NCI-H1694 (cell line): Measurements from ENCODE around the gene ATG2A.

Source experiments
- DNase-seq: peaks from one replicate; lab custom pipeline; 2025; lab: John Stamatoyannopoulos, UW

ATG2A gene

GRCh38 chr11:64885367-64886286 lies 31.4 kb downstream of the ATG2A start:
- DNase-seq: no peak

- no peak for DNase-seq
Measured at GRCh38 chr11:64884019-64884418, 33.0 kb downstream of the ATG2A start.

- no peak for DNase-seq
Measured at GRCh38 chr11:64883575-64883974, 33.4 kb downstream of the ATG2A start.

GRCh38 chr11:64882243-64882642 lies 34.8 kb downstream of the ATG2A start:
- DNase-seq: no peak

DNA sequence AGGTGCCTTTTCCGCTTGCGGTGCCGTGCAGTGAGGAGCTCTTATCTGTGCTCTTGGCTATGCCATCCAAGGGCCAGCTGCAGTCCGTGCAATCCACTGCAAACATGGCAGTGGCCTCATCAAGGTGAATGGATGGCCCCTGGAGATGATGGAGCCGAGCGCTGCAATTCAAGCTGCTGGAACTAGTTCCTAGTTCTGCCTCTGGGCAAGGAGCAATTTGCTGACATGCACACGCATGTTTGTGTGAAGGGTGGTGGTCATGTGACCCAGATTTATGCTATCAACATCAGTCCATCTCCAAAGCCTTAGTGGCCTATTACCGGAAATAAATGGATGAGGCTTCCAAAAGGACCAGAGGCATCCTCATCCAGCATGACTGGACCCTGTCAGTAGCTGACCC lies 35.5 kb downstream of the ATG2A start:
- no peak for DNase-seq

DNA sequence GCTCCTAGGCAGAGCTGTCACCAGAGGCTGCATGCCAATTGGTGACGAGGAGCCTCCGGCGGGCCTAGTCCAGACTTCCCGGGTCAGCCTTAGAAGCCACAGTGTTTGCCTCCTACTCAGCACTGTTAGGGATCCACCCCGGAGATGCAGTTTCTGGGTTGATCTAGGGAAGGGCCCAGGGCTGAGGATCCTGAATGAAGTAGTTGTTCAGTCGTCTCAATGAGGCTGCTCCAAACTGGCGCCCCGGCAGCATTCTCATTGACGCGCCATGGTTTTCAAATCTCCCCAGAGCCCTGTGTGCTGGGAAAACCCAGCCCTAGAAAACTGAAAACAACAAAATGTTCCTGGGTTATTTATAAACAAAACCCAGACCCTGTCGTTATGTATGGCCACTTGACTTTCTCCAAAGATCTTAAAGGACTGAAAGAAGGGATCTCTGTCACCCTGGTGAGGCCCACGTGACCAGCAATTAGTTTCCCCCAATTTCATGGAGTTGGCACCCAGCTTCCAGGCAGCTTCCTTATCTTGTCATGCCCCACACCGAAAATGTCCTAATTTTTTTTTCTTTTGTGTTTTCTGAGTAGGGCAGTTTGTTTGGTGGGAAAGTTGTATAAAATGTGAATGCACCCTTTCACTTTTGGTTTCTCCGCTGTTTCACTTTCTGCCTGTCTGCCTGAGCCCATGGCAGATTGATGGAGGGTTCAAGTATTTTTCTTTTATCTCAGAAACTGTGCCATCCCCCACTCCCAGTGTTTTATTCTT lies 36.6 kb downstream of the ATG2A start:
- DNase-seq: no peak

- DNase-seq: no peak
Measured at GRCh38 chr11:64879244-64879900, 37.6 kb downstream of the ATG2A start.

GRCh38 chr11:64878494-64879243 lies 38.3 kb downstream of the ATG2A start, which contains the start of gene EHD1:
Gene EHD1, minus strand, starts transcription at chr11:64878621. Its CDS starts 157 bp downstream, at chr11:64878464.
- peak; percentile 91 for DNase-seq

DNA sequence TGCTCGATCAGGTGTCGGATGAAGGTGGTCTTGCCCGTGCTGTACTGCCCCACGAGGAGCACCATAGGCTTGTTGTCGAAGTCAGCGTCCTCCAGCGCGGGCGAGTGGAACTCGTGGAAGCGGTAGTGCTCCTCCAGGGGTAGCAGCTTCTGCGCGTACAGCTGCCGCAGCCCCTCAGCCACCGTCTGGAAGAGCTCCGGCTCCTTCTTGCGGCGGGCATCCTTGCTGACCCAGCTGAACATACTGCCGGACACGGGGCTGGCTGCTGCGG lies 38.9 kb downstream of the ATG2A start:
- no peak for DNase-seq

DNA sequence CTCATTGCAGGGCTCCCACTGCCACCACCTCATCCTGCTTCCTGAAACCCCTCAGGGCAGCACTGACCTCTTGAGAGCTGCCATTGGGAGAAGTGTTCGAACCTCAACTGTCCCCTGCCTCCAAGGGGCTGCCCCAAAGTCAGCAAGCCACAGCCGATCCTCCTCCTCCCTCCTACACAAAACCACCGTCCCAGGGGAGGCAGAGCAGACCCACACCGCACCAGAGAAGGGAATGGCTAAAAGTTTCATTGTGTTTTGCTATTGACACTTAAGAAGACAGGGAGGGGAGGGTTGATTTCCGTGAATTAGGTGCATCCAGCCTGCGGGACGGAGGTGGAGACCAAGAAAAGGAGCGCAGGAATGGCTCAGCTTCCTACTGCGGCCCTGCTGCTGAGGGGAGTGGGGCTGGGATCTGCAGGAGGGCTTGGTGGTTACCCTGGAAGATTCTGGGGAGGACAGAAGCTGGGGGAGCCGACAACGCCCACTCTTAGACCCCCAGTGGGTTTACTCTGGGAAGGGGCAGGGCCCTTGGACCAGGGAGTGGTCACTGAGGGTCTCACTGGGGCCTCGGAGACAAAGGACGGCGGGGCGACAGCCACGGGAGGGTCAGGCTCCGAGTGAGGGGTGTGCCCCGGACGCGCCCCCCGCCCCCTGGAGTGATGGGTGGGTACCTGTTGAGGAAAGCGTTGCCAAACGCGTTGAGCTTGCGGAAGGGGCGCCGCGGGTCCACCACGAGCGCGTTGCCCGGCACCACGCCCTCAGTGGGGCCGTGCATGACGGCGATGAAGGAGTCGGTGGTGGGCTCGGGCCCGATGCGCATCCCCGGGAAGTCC lies 39.4 kb downstream of the ATG2A start:
- no peak for DNase-seq

GRCh38 chr11:64876835-64877341 lies 40.1 kb downstream of the ATG2A start:
- DNase-seq: no peak

DNA sequence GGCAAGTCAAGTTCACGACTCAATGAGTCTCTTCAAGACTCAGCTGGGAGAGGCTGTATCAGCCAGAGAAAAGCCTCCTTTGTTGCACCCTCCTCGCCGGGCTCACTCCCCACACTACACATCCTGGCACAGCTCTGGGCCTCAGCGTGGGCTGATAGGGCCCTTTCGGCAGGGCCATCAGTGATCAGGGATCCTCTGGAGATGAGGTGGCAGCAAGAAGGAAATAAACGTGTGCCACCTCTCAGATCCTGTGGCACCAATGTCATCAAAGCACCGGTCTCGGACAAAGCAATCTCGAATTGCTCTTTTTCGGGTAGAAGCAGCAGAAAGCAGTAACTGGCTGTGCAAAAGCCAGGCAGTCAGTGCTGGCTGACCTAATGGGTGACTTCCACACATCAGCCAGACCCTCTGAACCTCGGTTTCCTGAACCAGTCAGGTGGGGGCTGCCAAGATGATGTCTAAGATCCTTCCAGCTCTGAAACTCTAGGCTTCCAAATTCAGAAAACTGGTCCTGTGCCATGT lies 40.7 kb downstream of the ATG2A start:
- DNase-seq: no peak

DNA sequence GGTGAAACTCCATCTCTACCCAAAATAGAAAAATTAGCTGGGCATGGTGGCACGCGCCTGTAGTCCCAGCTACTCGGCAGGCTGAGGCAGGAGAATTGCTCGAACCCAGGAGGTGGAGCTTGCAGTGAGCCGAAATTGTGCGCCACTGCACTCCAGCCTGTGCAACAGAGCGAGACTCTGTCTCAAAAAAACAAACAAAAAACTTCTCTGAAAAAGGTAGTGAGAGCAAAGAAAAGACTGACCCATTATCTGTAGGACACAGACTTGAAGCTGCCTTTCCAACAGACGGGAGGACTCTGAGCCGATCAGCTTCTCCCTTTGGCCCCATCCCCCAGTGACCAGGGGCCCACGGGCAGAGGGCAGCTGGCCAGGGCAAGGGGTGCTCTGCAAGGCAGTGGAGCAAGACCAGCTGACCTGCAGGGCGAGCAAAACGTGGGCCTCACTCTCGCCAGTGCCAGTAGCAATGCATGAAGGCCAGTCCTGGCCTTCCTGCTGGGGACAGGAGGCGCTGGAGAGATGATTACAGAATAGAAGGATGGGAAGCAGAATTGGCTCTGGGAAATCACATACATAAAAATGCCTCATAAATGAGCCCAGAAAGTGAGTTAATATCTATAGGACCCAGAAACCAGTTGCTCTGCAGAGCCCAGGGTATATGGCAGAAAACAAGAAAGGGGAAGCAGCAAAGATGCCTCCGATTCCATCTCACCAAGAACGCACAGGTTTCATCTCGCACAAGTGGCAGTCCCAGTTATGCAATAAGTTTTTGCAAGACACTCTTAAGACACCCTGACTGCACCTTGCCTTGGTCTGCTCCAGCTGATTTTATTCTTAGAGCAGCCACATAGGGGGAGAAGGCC lies 41.4 kb downstream of the ATG2A start:
- no peak for DNase-seq

DNA sequence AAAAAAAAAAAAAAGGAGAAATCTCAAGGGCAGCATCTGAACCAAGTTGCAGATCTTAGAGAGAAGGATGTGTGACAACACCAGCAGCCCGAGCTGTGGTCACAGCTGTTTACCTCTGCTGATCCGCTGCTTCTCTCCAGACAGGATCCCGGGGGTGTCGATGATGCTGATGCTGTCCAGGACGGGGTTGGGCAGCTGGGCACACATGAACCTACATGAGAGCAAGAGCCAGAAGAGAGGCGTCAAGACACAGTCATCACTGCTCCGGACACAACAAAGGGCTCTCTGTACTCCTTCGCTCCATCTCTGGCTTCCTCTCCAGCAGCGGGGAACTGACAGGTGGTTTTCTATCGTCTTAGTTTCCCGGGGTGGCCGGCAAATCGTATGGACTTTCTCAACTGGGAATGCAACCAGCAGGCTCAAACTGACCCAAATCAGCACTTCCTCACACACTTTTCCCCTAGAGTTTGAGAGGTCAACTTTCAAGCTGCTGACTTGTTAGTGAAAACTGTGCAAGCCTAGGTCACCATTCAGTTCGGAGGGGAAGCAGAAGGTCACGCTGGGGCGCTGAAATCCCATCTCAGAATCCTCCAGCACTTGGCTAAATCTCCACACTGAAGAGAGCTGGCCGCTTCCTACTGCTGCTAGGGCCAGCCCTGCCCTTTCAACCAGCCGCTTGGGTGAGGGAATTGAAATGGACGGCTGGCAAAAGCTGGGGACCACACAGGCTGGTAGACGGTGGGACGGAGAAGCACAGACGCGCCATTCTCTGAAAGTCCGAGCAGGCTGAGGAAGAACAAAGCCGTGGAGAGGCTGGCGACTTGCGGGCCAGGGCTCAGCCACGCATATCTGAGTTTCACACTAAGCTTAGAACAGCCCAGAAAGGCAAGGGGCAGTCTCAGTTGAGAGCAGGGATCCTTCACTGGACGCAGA lies 42.4 kb downstream of the ATG2A start:
- DNase-seq: no peak

DNA sequence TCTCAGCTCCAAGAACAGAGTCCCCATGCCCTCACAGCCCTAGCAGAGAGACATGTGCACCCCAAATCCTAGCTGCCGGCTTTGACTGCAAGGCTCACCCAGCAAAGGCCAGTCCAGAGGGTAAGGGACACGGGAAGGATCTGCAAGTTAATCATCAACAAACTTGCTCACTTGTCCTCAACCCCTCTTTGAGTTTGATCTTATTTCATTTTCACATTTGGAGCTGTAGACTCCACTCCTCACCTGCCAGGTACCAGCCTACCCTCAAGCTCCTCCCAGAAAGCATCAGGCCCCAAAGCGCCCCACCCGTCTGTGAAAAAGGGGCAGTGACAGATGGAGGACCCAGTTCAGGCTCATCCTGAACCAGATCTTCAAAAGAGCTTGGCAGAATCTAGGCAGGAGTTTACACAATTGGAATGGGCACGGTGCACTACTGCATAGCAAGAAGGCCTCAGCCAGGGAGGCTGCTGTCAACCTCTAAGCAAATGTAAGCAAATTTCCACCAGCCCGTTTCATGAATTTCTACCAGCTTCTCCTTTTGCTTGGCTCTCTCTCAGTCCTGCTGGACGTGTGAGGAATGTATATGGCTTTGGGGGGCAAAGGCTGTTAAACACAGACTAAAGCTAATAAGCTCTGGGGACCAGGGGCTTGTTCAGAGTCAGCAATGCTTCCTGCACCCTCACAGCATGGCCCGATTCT lies 44.1 kb downstream of the ATG2A start:
- no peak for DNase-seq

DNA sequence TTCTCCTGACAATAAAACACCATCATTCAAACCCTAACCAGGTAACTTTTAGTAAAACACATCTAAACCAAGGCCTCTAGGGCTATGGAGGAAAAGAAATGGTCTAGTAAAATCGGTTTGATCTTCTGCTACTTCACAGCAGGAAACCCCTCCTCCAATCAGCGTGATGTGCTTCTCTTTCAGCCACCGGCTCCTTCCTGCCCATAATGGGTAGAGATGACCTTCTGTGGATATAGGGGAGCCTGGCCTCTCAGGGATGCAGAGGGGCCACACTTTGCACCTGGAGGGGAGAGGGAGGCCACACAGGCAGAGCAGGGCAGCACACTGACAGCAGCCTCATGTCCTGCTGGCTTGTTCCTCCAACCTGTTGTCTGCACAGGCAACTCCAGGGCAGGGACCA lies 45.5 kb downstream of the ATG2A start:
- no peak for DNase-seq

DNA sequence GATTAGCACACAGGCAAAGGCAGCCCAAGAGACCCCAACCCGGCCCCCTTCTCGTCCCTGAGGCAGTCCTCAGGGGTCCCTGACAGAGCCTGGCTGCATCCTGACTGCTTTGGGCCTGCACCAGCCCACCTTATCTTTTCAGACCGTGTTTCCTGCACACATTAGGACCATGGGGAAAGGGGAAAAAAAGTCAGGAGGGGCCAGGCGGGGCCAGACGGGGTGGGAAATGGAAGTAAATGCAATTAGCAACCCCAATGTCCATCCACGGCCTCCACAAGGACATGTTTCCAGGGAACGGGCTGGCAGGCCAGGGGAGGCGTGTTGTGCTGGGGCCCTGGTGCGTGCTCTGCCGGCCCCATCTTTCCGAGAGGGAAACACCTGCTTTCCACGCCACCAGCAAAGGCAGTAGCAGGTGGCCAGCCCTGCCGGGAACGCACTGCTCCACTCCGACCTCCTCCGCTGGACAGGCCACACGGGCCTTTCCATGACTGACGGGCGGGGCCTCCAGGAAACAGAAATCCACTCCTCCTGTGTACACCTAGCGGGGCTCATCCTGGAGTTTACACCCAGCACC lies 46.0 kb downstream of the ATG2A start:
- DNase-seq: no peak
